GM12878 (cell line): ENCODE data around the gene FNDC3B. TPM values are rescaled to one million over a fixed set of nuclear protein-coding genes. Genes with fewer than 3 reads are reported as not detected.

Experiments
- ATAC-seq: fragments of 200-7000 bp; cut with Tn5 transposase; 3 replicates; pipeline ENCODE4 v1.9.1; 2020; ENCODE audit warnings: mild to moderate bottlenecking, moderate library complexity
- BruUV-seq: library from RNA; stranded (reverse); fragments of 400-500 nt; replicated peaks from 2 replicates; lab custom pipeline; 2021; lab: Mats Ljungman, UMichigan
- CTCF ChIA-PET: fragments of 300-600 bp; sonication (Branson Sonifier 250); formaldehyde crosslinking; extraction: SDS; loops from one replicate; lab custom pipeline; 2021; ENCODE audit warnings: inconsistent platforms; lab: Yijun Ruan, JAX
- POLR2A ChIA-PET: fragments of 350-600 bp; formaldehyde crosslinking; extraction: SDS; loops from one replicate; lab custom pipeline; 2021; ENCODE audit warnings: inconsistent platforms; lab: Charles Lee
- RAD21 ChIA-PET: fragments of 300-600 bp; sonication (Branson Sonifier 250); formaldehyde crosslinking; loops from one replicate; lab custom pipeline; 2023; ENCODE audit warnings: antibody characterized with exemption; ENCODE audit not compliant: unreplicated experiment; lab: Charles Lee
- SMC1A ChIA-PET: fragments of 300-600 bp; sonication (Branson Sonifier 250); formaldehyde crosslinking; loops from one replicate; lab custom pipeline; 2023; ENCODE audit not compliant: unreplicated experiment, uncharacterized antibody; lab: Charles Lee
- DNase-seq: peaks from one replicate; pipeline ENCODE4 v3.0.0-alpha.2; 2011; ENCODE audit warnings: low read depth, low spot score
- FAIRE-seq: peaks from 3 replicates; lab custom pipeline; 2011; peaks lifted over from hg19 to GRCh38; lab: Jason Lieb, UNC
- H2AFZ ChIP-seq: 2 replicates; pipeline ENCODE4 v1.6.0; 2011; ENCODE audit warnings: low read depth, low read length, control low read depth; ENCODE audit not compliant: control insufficient read depth
- H3K27ac ChIP-seq: 2 replicates; pipeline ENCODE4 v1.5.1; 2011; ENCODE audit warnings: control low read depth; ENCODE audit not compliant: control insufficient read depth, insufficient read depth
- H3K27me3 ChIP-seq, 2 experiments: replicated peaks in 1 of 2; 2 replicates each; pipeline versions ENCODE4 v1.6.0 to v1.6.1; 2011; ENCODE audit warnings: low read length in 1 of 2; ENCODE audit not compliant: control insufficient read depth in 2 of 2, insufficient read depth in 2 of 2
- H3K36me3 ChIP-seq, 2 experiments: 2 replicates each; pipeline ENCODE4 v1.5.1; 2011; ENCODE audit warnings: low read length in 1 of 2; ENCODE audit not compliant: control insufficient read depth in 2 of 2, insufficient read depth in 2 of 2
- H3K4me1 ChIP-seq: 2 replicates; pipeline ENCODE4 v1.6.1; 2011; ENCODE audit warnings: mild to moderate bottlenecking, low read length, moderate library complexity, mixed read lengths; ENCODE audit not compliant: control insufficient read depth, insufficient read depth
- H3K4me2 ChIP-seq: 2 replicates; pipeline ENCODE4 v1.6.0; 2011; ENCODE audit warnings: control low read depth; ENCODE audit not compliant: control insufficient read depth, insufficient read depth
- H3K4me3 ChIP-seq: fragments of 200-600 bp; sonication (generic); 2 replicates; pipeline ENCODE4 v1.5.1; 2016
- H3K79me2 ChIP-seq: 2 replicates; pipeline ENCODE4 v1.6.0; 2011; ENCODE audit warnings: low read length; ENCODE audit not compliant: control insufficient read depth, insufficient read depth
- H3K9ac ChIP-seq: 2 replicates; pipeline ENCODE4 v1.8.0; 2011; ENCODE audit warnings: low read length, control low read depth, mixed read lengths; ENCODE audit not compliant: control insufficient read depth, insufficient read depth
- H3K9me3 ChIP-seq: replicated peaks from 3 replicates; pipeline ENCODE4 v1.5.1; 2011; ENCODE audit warnings: mild to moderate bottlenecking, low read length; ENCODE audit not compliant: control insufficient read depth, insufficient read depth
- H4K20me1 ChIP-seq: 2 replicates; pipeline ENCODE4 v1.6.0; 2011; ENCODE audit not compliant: control insufficient read depth, insufficient read depth
- CEBPZ ChIP-seq: fragments of 150-350 bp; IDR thresholded peaks from 2 replicates; pipeline ENCODE4 v1.6.1; 2016; ENCODE audit warnings: low read depth, low read length
- EGR1 ChIP-seq, 2 experiments: IDR thresholded peaks; 1 replicate in 1 of 2; 2 replicates in 1 of 2; pipeline ENCODE4 v1.6.1; 2011 to 2012; ENCODE audit warnings: low read depth in 2 of 2, low read length in 2 of 2, borderline replicate concordance in 1 of 2, mild to moderate bottlenecking in 1 of 2, moderate library complexity in 1 of 2
- EP300 ChIP-seq, 2 experiments: fragments of 150-350 bp in 1 of 2; IDR thresholded peaks; 2 replicates each; pipeline ENCODE4 v1.6.1; 2011 to 2012; ENCODE audit warnings: low read depth in 2 of 2, low read length in 2 of 2, borderline replicate concordance in 1 of 2, improper control_type of control experiment in 1 of 2, inconsistent platforms in 1 of 2; ENCODE audit not compliant: control insufficient read depth in 1 of 2
- ETV6 ChIP-seq, 2 experiments: fragments of 450-650 bp in 1 of 2; IDR thresholded peaks in 1 of 2; conservative IDR thresholded peaks in 1 of 2; 2 replicates each; pipeline ENCODE4 v1.6.1; 2014; ENCODE audit warnings: antibody characterized with exemption in 1 of 2, borderline replicate concordance in 1 of 2, low read depth in 1 of 2, mild to moderate bottlenecking in 1 of 2, moderate library complexity in 1 of 2
- IRF3 ChIP-seq: fragments of 450-650 bp; IDR thresholded peaks from 2 replicates; pipeline ENCODE4 v1.6.1; 2014; ENCODE audit warnings: mild to moderate bottlenecking
- POLR2AphosphoS2 ChIP-seq: IDR thresholded peaks from 2 replicates; pipeline ENCODE4 v1.6.1; 2011; ENCODE audit warnings: low read depth, mild to moderate bottlenecking, low read length, improper control_type of control experiment, moderate library complexity
- RFX5 ChIP-seq: IDR thresholded peaks from 2 replicates; pipeline ENCODE4 v1.6.1; 2011; ENCODE audit warnings: low read depth, low read length, improper control_type of control experiment
- TAF1 ChIP-seq: IDR thresholded peaks from 2 replicates; pipeline ENCODE4 v1.6.1; 2011; ENCODE audit warnings: mild to moderate bottlenecking, low read depth, low read length, borderline replicate concordance
- TCF12 ChIP-seq: IDR thresholded peaks from 2 replicates; pipeline ENCODE4 v1.6.1; 2011; ENCODE audit warnings: low read depth, mild to moderate bottlenecking, low read length
- ZBTB4 ChIP-seq: fragments of 450-650 bp; formaldehyde crosslinking; IDR thresholded peaks from 2 replicates; pipeline ENCODE4 v1.4.0; 2022; ENCODE audit warnings: mild to moderate bottlenecking, moderate library complexity
- WGBS: methylation state at CpG from one replicate; pipeline ENCODE4 v1.1.6; 2016; ENCODE audit warnings: low lambda C conversion rate; ENCODE audit not compliant: insufficient replicate concordance, insufficient coverage; ENCODE audit errors: missing lambda C conversion rate; 5-methylcytosine and 5-hydroxymethylcytosine counted together
- in situ Hi-C: fragments of 300-500 bp; cut with MboI; formaldehyde crosslinking; loops from 9 replicates; pipeline ENCODE4 v1.14.3; 2018; ENCODE audit warnings: mixed read lengths
- intact Hi-C: fragments of 100-400 bp; cut with micrococcal nuclease; formaldehyde crosslinking; loops from one replicate; pipeline ENCODE4 v1.14.2; 2022; ENCODE audit not compliant: unreplicated experiment
- polyA plus RNA-seq, 11 experiments: library from polyadenylated mRNA; depleted of rRNA in 4 of 11; unstranded in 6 of 11; stranded (reverse) in 5 of 11; fragments of >200 nt; fragmentation: Nextera tagmentation in 4 of 11; fragmentation: Illumina TruSeq in 1 of 11; extraction: Ambion mirVana in 4 of 11; extraction: Trizol in 1 of 11; gene quantifications; 1 replicate in 1 of 11; 2 replicates in 10 of 11; pipeline versions ENCODE4 v1.2.1 to v1.2.3, GENCODE V29; 2011 to 2016; ENCODE audit warnings: inconsistent platforms in 2 of 11, missing spikeins in 2 of 11, low read depth in 1 of 11
- total RNA-seq, 4 experiments: library from RNA; depleted of rRNA in 3 of 4; stranded (reverse); fragments of >200 nt in 3 of 4; fragmentation: Illumina TruSeq in 1 of 4; extraction: Trizol in 1 of 4; gene quantifications; 2 replicates each; pipeline versions ENCODE4 v1.2.1 to v1.2.3, GENCODE V29; 2013 to 2021

Gene FNDC3B
- total and polyA plus RNA-seq, 10 of the 15 experiments (the other 5 are each of a cell fraction or from before 2014, with no cell fraction given) = 7.9 to 35.0 (median 18.5) TPM

GRCh38 chr3:172179680-172180399, 140.5 kb downstream of the FNDC3B start:
- peaks cover 2% of the 10 kb centered on the region; the same call in 2 of the 3 replicates for H3K9me3 ChIP-seq
- ChIA-PET SMC1A (interaction anchor here (0.6 to 23.2 kb wide), 10 partner anchors 11 to 100 kb away, joined by 3 to 441 read pairs (median 6); no protein-coding TSS in a partner anchor), RAD21 (interaction anchor here (0.6 to 8.9 kb wide), 9 partner anchors 10 to 193 kb away, joined by 3 to 124 read pairs (median 4); no protein-coding TSS in a partner anchor), POLR2A (interaction anchor here (0.7 to 3.4 kb wide), 7 partner anchors 25 to 380 kb away, joined by 3 to 17 read pairs (median 5); no protein-coding TSS in a partner anchor), CTCF (interaction anchor here (1.4 to 2.4 kb wide), 3 partner anchors 10 to 37 kb away, joined by 3 to 7 read pairs (median 7); no protein-coding TSS in a partner anchor)
- H3K27me3 ChIP-seq = no peaks in the 10 kb centered on the region
- peaks cover 47% of the 10 kb centered on the region for H3K79me2 ChIP-seq
- H3K36me3 ChIP-seq = peaks cover 1 to 8% of the 10 kb centered on the region in 2 experiments; a peak in 3 of 4 replicates
- FAIRE-seq (peak; percentile 74), DNase-seq (peak; percentile 62), ATAC-seq (peak; percentile 85)
- no peak overlapping the region; the same call in 1 of the 2 replicates for H3K4me2 ChIP-seq
- H3K27ac ChIP-seq = peak overlapping the region; percentile 63
- BruUV-seq = no TSS peak
- in situ Hi-C loops (no loop called here), intact Hi-C loops (loop anchor here (5.0 kb wide), 2 partner anchors 38 to 137 kb away; no protein-coding TSS in a partner anchor)
- H2AFZ ChIP-seq = no peak overlapping the region
- no peak overlapping the region for H3K9ac ChIP-seq
- H4K20me1 ChIP-seq = no peaks in the 10 kb centered on the region
- WGBS = 38% methylated on average over 5 of the region's 5 CpGs
- no peak overlapping the region for H3K4me3 ChIP-seq
- peaks cover 39% of the 10 kb centered on the region for H3K4me1 ChIP-seq
- TF ChIP-seq POLR2AphosphoS2 (no peak), TAF1 (no peak), ZBTB4 (no peak), IRF3 (no peak), RFX5 (no peak), EP300 (IDR thresholded peaks at IDR 0.05; ENCODE audit: borderline replicate concordance in 1 of 2, control insufficient read depth in 1 of 2, low read depth in 2 of 2, low read length in 2 of 2) (peak; percentile 58 to 71; a peak in 2 of 4 replicates), EGR1 (IDR thresholded peaks at IDR 0.05; ENCODE audit: borderline replicate concordance in 1 of 2, low read depth in 2 of 2, low read length in 2 of 2) (no peak), CEBPZ (no peak), ETV6 (conservative IDR thresholded peaks at IDR 0.05 in 1 of 2, IDR thresholded peaks at IDR 0.05 in 1 of 2; ENCODE audit: borderline replicate concordance in 1 of 2, low read depth in 1 of 2) (no peak), TCF12 (no peak)
